ENCODE data around the gene SLC9A7. TPM values are rescaled to one million over a fixed set of nuclear protein-coding genes. Genes with fewer than 3 reads are reported as not detected.

Gene SLC9A7
- total and polyA plus RNA-seq, 8 donors, result 0.29 to 25.6 (median 9.1) TPM

DNA sequence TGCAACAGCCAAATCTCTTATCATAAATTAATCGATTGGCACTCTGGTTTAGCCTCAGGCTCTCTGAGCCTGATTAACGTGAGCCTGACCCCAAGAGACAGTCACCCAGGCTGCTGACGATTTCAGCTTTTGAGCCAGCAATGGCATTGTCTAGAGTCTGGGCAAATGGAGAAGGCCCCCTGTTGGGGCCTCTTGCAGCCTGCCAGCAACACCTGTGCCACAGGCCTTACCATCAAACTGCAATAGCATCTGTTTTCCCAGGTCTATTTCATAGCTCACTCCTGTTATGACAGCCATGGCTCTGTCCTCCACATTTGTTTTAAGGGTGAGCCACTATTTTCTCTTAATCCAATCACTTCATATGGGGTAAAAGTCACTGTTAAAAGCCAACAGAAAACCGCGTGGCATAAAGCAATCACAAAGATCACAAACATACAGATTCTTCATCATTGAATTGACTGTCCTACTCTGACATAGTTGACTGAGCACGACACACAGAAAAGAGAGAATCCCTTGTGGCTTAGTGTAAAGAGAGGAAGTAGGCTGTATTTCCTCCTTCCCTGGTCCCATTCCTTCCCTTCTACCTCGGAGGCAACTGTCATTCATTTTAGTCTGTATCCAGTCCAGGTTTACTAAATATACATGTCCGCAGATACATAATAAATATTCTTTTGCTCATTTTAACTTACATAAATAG is 47.8 kb downstream of the SLC9A7 start:
- Histone ChIP-seq H3K9me3 (no peaks in the 10 kb centered on the region), H3K4me1 (no peaks in the 10 kb centered on the region), H3K36me3 (no peaks in the 10 kb centered on the region), H3K4me3 (no peak overlapping the region), H3K27ac (no peak overlapping the region), H3K27me3 (peaks cover 0 to 5% (median 0%) of the 10 kb centered on the region in 3 donors)
- 40 to 64% (median 51%) methylated on average over 7 to 8 of the region's 8 CpGs for WGBS, 5 donors
- DNase-seq, result no peak
- no peak for TF ChIP-seq EP300 (IDR thresholded peaks at IDR 0.05)
- intact Hi-C loops (cut with DNase I; ENCODE audit: low total_unique reads), result no loop called here

DNA sequence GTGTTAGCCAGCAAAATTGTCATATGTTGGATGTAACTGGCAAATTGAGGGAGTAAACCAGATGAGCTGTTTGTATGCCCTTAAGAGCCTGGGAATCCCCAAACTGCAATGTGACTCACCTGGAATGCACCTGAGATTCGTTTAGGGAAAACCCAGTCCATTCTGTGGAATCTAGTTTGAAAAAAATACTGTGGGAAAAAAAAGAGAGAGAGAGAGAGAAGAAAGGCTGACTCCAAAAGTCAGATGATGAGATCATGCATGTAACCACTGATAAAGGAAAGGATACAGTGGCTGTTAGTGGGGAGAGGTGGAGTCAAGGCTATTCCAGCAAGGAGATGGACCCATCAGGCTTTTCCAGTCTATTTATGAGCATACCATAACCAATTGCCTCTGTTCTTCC is 48.5 kb downstream of the SLC9A7 start:
- no peak for TF ChIP-seq POLR2A (IDR thresholded peaks at IDR 0.05)
- TF ChIP-seq, protein P1, sequence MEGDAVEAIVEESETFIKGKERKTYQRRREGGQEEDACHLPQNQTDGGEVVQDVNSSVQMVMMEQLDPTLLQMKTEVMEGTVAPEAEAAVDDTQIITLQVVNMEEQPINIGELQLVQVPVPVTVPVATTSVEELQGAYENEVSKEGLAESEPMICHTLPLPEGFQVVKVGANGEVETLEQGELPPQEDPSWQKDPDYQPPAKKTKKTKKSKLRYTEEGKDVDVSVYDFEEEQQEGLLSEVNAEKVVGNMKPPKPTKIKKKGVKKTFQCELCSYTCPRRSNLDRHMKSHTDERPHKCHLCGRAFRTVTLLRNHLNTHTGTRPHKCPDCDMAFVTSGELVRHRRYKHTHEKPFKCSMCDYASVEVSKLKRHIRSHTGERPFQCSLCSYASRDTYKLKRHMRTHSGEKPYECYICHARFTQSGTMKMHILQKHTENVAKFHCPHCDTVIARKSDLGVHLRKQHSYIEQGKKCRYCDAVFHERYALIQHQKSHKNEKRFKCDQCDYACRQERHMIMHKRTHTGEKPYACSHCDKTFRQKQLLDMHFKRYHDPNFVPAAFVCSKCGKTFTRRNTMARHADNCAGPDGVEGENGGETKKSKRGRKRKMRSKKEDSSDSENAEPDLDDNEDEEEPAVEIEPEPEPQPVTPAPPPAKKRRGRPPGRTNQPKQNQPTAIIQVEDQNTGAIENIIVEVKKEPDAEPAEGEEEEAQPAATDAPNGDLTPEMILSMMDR (IDR thresholded peaks at IDR 0.05), result no peak
- no peak for TF ChIP-seq EP300 (IDR thresholded peaks at IDR 0.05)
- no peak for TF ChIP-seq POLR2AphosphoS5 (IDR thresholded peaks at IDR 0.05)
- Histone ChIP-seq H3K4me1 (no peaks in the 10 kb centered on the region), H3K9me3 (no peaks in the 10 kb centered on the region), H3K4me3 (no peak overlapping the region), H3K36me3 (no peaks in the 10 kb centered on the region), H3K27ac (no peak overlapping the region), H3K27me3 (peaks cover 0 to 5% (median 0%) of the 10 kb centered on the region in 3 donors)
- 7 to 36% (median 22%) methylated on average over 1 of the region's 1 CpG for WGBS, 5 donors
- DNase-seq, result no peak
- intact Hi-C loops (cut with DNase I; ENCODE audit: low total_unique reads), result no loop called here

DNA sequence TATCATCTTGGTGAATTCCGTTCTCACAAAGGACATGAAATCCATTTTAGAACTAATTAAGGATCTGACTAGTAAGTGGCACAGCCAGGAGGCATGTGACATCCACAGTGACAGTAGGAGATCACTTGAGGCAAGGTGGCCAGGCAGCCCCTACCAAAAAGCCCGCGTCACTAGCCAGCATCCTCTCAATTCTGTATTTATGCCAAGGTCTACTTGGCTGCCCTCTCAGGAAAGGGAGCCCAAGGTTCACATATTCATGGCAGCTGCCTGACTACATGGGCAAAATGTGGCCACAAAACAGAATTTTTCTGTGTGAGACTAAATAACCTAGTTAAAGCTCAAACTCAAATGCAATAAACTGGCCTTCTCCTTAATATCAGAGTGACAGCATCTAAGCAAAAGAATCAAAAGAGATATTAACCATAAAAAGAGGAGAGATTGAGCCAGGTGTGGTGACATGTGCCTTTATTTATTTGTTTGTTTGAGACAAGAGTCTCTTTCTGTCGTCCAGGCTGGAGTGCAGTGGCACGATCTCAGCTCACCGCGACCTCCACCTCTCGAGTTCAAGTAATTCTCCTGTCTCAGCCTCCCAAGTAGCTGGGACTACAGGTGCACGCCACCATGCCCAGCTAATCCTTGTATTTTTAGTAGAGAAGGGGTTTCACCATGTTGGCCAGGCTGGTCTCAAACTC is 51.5 kb downstream of the SLC9A7 start:
- no peak overlapping the region for H3K27ac ChIP-seq
- no peaks in the 10 kb centered on the region for H3K9me3 ChIP-seq
- peaks cover 0 to 5% (median 0%) of the 10 kb centered on the region in 3 donors for H3K27me3 ChIP-seq
- H3K4me3 ChIP-seq, result no peak overlapping the region
- 80 to 91% (median 82%) methylated on average over 9 of the region's 9 CpGs for WGBS, 5 donors
- intact Hi-C loops (cut with DNase I; ENCODE audit: low total_unique reads), result no loop called here
- TF ChIP-seq POLR2AphosphoS5 (IDR thresholded peaks at IDR 0.05) (no peak), POLR2A (IDR thresholded peaks at IDR 0.05) (no peak), EP300 (IDR thresholded peaks at IDR 0.05) (no peak)
- TF ChIP-seq, protein P1 (IDR thresholded peaks at IDR 0.05), result no peak
- H3K4me1 ChIP-seq, result no peaks in the 10 kb centered on the region
- DNase-seq, result no peak
- no peaks in the 10 kb centered on the region for H3K36me3 ChIP-seq

DNA sequence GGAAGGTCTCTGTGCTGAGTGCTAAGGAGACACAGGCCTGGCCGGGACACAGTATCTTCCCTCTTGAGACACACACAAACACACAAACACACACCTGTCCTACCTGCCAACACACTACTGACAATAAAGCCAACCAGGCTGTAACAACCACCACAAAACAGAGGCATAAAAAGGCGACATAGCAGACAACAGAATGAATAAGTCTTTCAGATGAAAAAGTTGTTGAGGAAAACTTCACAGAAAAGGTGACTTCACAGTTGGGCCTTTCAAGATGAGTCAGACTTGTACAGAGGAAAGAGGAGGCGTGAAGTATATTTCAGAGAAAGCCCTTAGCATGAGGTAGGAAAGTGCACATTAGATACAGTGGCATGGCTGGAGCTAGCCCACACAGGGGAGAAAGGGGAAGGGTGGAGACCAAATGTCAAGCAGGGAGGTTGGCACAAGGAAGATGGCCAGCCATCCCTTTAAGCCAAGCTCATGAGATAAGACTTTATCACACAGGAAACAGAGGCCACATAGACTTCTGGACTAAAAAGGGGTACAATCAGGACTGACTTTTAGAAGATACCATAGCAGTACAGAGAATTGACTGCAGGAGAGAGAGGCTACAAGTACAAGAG is 54.0 kb downstream of the SLC9A7 start:
- Histone ChIP-seq H3K4me3 (no peak overlapping the region), H3K9me3 (no peaks in the 10 kb centered on the region), H3K4me1 (no peaks in the 10 kb centered on the region), H3K36me3 (no peaks in the 10 kb centered on the region), H3K27ac (no peak overlapping the region), H3K27me3 (peaks cover 0 to 5% (median 0%) of the 10 kb centered on the region in 3 donors)
- TF ChIP-seq POLR2AphosphoS5 (IDR thresholded peaks at IDR 0.05), result no peak
- no peak for TF ChIP-seq EP300 (IDR thresholded peaks at IDR 0.05)
- TF ChIP-seq, protein P1 (IDR thresholded peaks at IDR 0.05), result no peak
- TF ChIP-seq POLR2A (IDR thresholded peaks at IDR 0.05), result no peak
- DNase-seq, result no peak
- intact Hi-C loops (cut with DNase I; ENCODE audit: low total_unique reads), result no loop called here
- 53 to 69% (median 59%) methylated on average over 3 of the region's 3 CpGs for WGBS, 5 donors
